ENCODE measurements around the gene CRYGS.
"Not testable (repeated sequence)": the region's sequence is repeated elsewhere in the genome, so short reads cannot be mapped to it uniquely, and the experiment has no call there.

Gene CRYGS

DNA sequence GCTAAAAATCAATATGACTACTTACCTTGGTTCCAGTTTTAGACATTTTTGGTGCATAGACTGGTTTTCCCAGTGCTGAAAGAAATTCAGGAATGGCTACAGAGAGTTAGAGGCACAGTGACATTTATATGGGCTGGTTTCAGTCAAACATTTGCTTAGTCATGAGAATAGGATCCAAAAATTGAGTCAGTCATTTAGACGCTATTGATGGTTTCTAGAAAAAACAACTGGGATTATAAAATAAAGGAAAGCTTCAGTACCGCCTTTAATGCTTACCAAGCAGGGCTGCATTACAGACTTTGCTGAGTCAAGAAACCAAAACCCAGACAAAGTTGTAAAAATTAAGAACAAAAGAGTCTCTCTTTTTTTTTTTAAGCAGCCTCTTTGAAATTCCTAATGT is at the start of gene CRYGS:
TSS of gene CRYGS (minus strand) at position 100 of the 400 bp plus-strand sequence. CDS start at position 46, 54 bp downstream.
- peak; percentile 67 for DNase-seq (ENCODE audit: low read depth)

DNA sequence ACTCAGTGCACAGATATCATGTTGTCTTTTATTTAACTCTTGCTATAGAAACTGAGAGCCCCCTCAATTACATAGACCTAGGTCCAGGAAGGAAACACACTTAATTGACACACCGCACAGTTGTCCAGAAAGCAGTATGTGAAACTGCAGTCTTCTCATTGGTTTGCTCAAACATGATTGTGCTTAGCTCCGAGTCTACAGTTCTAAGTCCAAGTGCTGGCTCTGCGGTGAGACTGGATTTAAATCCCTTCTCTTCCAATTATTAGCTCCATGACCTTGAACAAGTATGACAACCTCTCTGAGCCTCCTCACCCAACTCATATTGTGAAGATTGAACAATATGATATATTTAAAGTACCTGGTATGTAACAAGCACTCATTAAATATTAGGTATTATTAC is 49.7 kb upstream of the CRYGS start:
- DNase-seq (ENCODE audit: low read depth) = no peak

DNA sequence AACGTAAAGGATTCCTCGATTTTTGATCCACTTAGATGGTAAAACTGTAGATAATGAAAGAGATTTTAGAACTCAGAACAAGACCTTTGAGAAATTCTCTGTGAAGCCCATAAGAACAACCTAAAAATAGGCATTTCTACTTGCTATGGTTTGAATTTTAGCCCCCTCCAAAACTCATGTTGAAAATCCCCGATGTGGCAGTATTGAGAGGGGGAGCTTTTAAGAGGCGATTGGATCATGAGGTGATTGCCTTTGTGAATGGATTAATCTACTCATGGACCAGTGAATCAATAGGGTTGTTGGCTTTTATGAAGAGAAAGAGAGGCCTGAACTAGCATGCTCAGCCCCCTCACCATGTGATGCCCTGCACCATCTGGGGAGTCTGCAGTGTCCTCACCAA is 48.5 kb upstream of the CRYGS start:
- DNase-seq (ENCODE audit: low read depth) = no peak

GRCh38 chr3:186590580-186591295 is 46.6 kb upstream of the CRYGS start:
- no peak for DNase-seq (ENCODE audit: low read depth)

GRCh38 chr3:186589856-186590579 is 45.8 kb upstream of the CRYGS start:
- no peak for DNase-seq (ENCODE audit: low read depth)

DNA sequence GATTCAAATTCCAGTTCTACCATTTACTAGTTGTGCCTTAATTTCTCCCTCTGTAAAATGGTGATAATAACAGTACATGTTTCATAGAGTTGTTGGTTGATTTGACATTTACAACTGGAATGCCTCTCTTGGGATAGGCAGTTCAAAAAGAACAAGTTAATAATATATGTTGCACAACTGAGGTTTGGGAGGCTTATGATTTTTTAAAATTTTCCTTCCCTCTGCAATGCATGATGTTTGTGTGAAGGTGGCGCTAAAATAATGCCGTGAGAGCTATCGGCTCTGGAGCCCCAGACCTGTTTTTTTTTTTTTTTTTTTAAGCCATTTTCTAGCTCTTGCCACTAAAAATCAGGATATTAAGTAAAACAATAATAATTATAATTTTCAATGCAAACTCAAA is 44.9 kb upstream of the CRYGS start:
- no peak for DNase-seq (ENCODE audit: low read depth)

GRCh38 chr3:186588632-186589031 is 44.5 kb upstream of the CRYGS start:
- no peak for DNase-seq (ENCODE audit: low read depth)

GRCh38 chr3:186587183-186587582 is 43.0 kb upstream of the CRYGS start:
- no peak for DNase-seq (ENCODE audit: low read depth)

DNA sequence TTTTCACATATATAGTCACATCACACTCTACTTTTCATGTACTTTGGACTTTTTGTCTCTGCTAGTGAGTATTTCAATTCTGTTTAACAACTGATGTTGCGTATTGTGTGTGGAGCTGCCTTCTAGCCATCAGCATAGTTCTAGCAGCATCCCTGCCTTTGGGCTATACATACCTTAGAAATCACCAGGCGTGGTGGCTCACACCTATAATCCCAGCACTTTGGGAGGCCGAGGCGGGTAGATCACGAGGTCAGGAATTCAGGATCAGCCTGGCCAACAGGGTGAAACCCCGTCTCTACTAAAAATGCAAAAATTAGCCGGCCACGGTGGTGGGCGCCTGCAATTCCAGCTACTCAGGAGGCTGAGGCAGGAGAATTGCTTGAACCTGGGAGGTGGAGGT is 42.1 kb upstream of the CRYGS start:
- not testable (repeated sequence) for DNase-seq (ENCODE audit: low read depth)

DNA sequence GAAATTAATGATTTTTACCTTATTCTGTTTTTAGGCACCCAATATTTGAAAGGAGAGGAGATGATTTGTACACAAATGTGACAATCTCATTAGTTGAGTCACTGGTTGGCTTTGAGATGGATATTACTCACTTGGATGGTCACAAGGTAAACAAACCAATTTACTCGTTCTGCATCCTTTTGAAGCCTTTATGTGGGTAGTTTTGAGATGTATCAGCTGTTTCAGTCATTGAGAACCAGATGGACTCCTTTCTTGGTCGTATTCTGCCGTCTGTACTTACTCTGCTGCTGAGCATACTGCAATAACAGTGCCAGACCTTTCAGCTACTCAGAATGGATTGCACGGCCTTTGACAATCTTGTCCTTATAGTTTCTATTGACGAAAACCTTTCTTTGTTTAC is 39.7 kb upstream of the CRYGS start:
- no peak for DNase-seq (ENCODE audit: low read depth)

GRCh38 chr3:186582541-186582940 is 38.4 kb upstream of the CRYGS start:
- DNase-seq (ENCODE audit: low read depth) = no peak

GRCh38 chr3:186580785-186581184 is 36.6 kb upstream of the CRYGS start:
- DNase-seq (ENCODE audit: low read depth) = no peak

GRCh38 chr3:186577521-186577920 is 33.3 kb upstream of the CRYGS start:
- DNase-seq (ENCODE audit: low read depth) = no peak

DNA sequence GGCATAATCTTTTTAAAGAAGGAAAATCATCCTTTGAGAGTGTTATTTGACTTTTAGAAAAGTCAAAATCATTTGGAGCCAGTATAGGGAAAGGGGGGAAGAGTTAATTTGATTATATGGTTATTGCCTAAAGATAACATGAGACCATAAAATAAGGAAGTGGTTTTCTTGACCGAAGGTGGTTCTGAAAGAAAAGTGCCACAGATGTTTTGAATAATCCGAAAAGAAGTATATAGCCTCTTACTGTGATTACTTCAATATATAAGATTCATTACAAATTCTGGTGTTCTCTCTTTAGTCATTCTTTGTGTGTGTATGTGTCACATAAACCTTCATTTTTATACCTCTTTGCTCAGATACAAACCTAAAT is 27.4 kb upstream of the CRYGS start:
- DNase-seq (ENCODE audit: low read depth) = no peak

- DNase-seq (ENCODE audit: low read depth) = no peak
Observed at GRCh38 chr3:186570941-186571643, 26.9 kb upstream of the CRYGS start.

DNA sequence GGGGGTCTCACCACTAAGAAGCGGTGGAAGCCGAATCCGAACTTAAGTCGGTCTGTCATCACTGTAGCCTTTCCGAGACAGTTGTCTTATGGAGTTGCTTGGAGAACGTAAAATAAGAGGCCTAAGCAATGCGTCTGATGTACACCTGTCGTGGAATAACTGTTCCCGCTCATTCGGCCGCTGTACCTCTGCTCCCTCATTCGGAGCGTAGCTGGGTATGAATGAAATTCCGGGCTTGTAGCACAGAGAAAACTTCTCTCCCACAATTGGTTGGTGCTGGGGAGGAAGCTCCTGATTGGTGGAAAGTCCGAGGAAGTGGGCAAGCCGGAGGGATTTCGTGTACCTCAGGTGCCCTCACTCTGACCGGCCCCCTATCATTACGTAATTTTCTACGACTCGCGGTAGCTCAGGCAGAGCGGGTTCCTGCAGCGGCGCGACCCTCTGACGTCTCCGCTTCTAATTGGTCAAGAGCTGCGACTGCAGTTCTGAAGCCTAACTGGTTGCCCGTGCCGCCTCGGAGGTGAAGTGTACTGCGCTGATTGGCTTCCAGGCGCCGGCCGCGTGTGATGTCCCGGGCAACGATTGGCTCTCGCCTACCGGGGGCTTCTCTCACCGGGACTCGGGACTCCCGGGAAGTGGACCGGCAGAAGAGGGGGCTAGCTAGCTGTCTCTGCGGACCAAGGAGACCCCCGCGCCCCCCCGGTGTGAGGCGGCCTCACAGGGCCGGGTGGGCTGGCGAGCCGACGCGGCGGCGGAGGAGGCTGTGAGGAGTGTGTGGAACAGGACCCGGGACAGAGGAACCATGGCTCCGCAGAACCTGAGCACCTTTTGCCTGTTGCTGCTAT is 26.1 kb upstream of the CRYGS start, which contains the start of gene DNAJB11:
TSS of gene DNAJB11 (plus strand) at position 625 of the 845 bp plus-strand sequence. CDS start at position 803, 178 bp downstream.
- peak; percentile 100 for DNase-seq (ENCODE audit: low read depth)

- DNase-seq (ENCODE audit: low read depth) = no peak
Observed at GRCh38 chr3:186569779-186570095, 25.6 kb upstream of the CRYGS start.

DNA sequence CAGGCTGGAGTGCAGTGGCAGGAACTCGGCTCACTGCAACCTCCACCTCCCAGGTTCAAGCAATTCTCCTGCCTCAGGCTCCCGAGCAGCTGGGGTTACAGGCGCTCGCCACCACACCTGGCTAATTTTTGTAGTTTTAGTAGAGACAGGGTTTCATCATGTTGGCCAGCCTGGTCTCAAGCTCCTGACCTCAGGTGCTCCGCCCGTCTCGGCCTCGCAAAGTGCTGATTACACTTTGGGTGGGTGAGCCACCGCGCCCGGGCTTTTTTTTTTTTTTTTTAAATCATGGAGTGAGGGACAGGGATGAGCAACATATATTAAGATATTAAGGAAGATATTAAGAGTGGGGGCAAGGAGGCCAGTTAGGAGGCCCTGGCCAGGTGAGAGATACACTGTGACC is 25.2 kb upstream of the CRYGS start:
- not testable (repeated sequence) for DNase-seq (ENCODE audit: low read depth)

GRCh38 chr3:186567072-186567921 is 23.1 kb upstream of the CRYGS start, which contains the start of gene TBCCD1:
TSS of gene TBCCD1 (minus strand) at chr3:186567339. CDS start at chr3:186564329, 3,010 bp downstream.
- DNase-seq (ENCODE audit: low read depth) = peak; percentile 59

DNA sequence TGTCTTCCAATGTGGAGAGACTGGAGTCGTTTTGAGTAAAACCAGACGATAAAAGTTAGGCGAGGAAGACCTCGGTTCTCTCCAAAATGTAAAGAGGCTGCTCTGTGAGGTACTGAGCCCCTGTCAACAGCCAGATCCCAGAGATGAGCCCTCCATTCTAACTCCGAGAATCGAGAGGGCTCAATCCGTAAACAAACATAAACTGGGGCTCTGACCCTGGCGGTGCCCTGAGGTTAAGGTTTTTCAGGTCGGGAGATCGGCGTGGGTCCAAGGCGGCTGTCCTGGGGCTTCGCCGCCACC is 22.5 kb upstream of the CRYGS start:
- no peak for DNase-seq (ENCODE audit: low read depth)

- no peak for DNase-seq (ENCODE audit: low read depth)
Observed at GRCh38 chr3:186564586-186564985, 20.4 kb upstream of the CRYGS start.
